Endometrial microvascular endothelial cells (primary cell): ENCODE data around the gene KCP. TPM values are rescaled to one million over a fixed set of nuclear protein-coding genes. Genes with fewer than 3 reads are reported as not detected.

ENCODE experiments used
- in situ Hi-C: cut with HindIII; loops from 2 replicates; pipeline ENCODE4 v1.10.0; 2017; ENCODE audit warnings: low sequenced_read_pairs, low pct_unique_long_range_greater_than_20kb; ENCODE audit errors: inconsistent ontology term
- total RNA-seq: library from RNA; depleted of rRNA; stranded (reverse); fragments of >200 nt; gene quantifications from one replicate; pipeline ENCODE4 v1.2.3, GENCODE V29; 2015; ENCODE audit errors: inconsistent ontology term

Gene KCP
- total RNA-seq, 1 donor from 2014 or later, result 0.37 TPM

DNA sequence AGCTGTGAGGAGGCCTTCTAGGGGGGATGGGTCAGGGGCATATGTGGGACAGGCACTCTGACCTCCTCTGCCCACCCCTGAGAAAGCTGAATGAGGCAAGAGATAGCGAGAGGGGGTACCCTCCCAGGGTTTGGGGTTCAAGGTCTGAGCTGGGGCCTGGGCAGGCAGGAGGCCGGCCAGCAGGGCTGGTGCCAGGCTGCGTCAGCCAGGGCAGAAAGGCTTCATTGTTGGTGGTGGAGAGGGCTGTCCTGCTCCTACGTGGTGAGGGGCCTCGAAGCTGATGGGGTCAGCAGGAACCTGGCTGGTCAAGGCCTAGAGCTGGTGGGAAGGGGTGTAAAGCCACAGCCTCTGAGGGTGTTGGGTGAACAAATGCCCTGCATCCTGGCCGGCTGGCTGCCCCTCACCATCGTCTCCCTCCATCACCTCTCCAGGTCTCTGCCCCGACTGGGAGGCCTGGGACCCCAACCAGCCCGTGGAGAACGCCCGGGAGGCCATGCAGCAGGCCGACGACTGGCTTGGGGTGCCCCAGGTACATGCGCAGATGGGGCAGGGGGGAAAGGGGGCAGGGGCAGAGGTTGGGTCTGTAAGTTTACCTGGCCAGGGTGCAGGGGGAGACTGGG lies 73.7 kb downstream of the KCP start:
- in situ Hi-C loops, result no loop called here

DNA sequence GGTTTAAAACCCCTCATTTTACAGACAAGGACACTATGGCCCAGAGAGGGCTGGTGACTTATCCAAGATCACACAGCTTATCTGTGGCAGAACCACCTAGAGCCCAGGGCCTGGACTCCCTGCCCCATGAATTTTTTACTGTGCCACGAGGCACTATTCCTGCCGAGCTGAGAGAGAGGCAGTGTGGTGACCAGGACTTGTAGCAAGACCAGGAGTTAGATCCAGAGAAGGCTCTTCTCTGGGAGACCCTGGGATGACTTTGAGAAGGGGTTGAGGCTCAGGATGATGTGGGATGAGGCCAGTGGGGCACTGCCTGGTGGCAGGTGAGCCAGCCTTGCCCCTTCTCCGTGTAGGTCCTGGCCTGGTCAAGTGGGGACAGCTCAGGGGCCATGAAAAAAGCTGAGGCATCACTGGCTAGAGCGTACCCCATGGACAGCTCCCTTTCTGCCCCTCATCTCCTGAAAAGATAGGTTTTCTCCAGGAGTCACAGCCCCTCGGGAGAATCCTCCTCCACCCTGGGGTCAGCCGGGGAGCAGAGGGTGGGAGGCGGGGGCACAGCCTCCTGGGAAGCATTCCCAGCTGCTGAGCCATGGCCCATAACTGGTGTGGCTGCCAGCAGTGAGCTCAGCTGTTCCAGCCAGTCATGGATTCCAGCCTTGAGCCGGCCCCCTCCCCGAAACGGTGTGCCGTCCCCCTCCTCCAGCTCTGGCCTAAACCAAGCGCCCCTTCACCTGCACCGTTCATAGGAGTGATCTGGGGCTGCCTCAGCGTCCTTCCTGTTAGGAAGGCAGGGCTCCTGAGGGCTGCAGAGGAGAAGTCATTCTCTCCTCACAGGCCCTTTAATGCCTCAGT lies 74.5 kb downstream of the KCP start:
- in situ Hi-C loops, result no loop called here

DNA sequence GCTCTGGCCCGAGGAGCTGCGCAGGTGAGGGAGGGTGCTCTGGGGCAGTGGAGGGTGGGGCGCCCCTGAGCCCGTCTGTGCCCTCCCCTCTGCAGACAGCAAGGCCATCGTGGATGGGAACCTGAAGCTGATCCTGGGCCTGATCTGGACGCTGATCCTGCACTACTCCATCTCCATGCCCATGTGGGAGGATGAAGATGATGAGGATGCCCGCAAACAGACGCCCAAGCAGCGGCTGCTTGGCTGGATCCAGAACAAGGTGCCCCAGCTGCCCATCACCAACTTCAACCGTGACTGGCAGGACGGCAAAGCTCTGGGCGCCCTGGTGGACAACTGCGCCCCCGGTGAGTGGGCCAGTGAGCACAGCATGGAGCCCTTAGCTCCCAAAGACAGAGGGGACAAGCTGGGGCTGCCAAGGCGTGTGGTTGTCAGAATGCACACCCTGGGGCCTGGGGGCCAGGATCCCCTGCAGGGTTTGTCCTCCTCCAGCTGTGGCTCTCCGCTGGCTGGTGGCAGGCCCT lies 75.2 kb downstream of the KCP start:
- in situ Hi-C loops, result no loop called here

DNA sequence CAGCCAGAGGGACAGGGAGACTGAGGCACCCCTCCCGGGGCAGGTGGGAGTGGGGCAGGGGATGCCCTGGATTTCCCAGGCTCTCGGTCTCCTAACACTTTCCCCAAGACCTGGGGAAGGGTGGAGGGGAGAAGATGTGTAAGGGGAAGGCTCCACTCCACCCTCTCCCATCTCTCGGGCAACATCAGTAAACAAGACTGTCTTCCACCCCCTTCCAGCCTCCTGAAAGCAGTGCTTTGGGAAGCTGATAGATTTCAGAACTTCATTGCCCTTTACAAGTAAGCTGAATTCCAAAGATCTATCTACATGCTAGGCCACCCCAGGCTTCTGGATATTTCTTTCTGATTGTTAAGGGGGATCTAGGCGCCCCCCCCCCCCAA lies 76.6 kb downstream of the KCP start:
- in situ Hi-C loops, result no loop called here

DNA sequence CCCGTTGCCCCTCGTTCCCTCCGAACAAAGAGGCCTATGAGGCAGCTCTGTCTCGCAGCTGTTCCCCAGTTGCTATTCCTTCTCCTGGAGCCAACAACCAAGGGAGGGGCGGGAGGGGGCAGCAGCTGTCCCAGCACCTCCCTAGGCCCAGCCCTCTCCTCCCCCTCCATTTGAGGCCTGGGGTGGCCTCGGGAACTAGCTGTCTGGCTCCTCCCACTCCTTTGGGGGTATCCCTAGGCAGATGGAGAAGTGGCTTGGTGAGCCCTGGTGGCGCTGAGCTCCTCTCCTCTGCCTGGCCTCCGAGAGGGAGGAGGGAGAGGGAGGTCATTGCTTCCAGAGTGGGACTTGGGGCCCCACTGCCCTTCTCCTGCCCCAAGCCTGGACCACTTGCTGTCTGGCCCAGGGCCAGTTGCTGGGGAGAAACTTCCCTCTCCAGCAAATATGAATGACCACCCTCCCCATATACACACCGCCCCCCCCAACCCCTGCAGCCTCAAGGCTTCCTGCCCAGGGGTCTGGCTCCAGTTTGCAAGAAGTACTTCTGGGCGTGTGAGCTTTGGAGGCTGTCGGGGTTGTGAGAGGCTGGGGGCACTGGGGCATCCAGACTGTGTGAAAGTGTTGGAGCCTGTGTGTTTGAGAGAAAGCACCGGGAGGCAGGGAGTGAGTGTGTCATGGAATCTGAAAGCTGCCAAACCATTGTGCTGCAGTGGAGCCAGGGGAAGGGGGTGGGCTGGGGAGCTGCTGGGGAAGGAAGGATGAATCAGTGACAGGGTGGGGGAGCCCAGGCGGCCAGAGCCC lies 77.2 kb downstream of the KCP start:
- in situ Hi-C loops, result no loop called here

DNA sequence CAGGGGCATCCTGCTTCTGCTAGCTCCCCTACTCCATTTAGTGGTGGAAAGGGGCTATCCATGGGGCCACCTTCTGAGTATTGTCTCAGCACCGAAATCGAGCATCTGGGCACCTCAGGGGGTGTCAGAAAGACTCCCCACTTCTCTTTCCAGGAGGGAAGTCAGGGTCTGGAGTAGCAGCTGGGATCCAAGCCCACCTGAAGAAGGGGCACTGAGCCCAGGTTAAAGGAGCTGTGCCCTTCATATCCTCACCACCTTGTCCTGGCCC lies 77.7 kb downstream of the KCP start:
- in situ Hi-C loops, result no loop called here

DNA sequence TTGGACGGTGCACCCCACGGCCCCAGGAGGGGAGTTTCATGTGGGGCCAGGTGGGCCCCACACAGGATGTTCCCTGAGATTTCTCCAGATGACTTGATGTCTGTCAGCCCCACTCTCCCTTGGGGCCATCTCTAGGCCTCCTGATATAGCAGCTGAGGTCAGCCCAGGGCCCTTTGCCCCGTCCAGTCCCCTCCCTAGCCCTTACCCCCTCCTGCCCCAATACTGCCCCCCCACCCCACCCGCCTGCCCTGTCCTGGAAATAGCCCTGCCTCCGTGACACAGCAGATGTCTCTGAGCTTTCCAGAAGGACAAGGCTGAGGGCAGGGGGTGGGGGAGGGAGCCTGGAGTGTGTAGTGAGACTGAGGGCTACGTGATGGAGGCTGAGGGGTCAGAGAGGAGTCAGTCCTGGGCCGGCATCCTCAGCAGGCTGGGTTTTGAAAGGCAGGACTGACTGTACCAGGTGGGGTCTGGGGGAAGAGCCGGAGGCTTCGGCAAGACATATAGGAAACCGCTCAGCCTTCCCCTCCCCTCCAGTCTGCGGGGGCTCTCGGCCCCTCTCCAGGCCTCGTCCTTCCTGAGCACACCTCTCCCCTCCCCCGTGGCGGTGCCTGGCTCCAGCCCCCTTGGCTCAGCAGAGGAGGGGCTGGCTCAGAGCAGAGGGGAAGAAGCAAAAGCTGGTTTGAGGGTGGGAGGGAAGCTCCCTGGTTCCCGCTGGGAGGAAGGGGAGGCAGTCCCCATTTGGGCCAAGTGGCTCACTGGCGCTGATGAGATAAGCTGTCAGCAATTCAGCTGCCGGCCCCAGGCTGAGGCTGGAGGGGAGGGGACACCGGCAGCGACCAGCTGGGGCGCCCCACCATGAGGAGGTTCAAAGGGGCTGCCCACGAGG lies 78.3 kb downstream of the KCP start:
- in situ Hi-C loops, result no loop called here

DNA sequence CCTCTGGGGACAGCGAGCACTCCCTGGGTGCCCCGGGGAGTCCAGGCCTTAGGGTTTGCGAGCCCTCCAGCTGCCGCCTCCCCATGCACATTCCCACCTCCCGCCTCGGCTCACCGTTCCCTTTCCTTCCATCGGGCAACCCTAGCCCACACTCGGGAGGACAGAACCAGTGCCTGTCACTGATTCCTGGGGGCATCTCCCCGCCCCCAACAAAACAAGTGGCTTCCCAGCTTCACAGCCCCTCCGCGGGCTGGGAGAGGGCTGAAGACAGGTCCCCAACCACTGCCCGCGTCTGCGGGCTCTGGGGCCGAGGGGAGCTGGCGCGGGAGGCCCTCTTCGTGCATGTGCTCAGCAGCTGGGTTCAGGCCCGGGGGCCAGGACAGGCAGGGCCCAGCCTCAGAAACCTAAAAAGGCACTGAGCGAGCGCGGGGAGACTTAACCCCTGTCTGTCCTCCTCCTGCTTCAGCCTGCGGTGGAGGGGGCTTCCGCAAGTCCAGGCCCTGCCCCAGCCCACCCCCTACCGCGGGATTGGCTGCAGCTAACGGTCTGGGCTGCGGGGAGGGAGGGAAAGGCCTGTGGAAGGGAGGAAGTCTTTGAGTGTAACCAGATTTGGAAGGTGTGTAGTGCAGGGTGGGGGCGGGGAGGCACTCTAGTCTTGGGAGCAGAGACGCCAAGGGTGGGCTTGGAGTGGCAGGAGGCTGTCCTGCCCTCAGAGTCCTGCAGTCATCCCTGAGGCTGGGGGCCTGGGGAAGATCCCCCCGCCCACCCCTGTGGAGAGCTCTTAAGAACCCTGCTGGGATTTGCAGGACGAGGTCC lies 79.1 kb downstream of the KCP start:
- in situ Hi-C loops, result no loop called here

DNA sequence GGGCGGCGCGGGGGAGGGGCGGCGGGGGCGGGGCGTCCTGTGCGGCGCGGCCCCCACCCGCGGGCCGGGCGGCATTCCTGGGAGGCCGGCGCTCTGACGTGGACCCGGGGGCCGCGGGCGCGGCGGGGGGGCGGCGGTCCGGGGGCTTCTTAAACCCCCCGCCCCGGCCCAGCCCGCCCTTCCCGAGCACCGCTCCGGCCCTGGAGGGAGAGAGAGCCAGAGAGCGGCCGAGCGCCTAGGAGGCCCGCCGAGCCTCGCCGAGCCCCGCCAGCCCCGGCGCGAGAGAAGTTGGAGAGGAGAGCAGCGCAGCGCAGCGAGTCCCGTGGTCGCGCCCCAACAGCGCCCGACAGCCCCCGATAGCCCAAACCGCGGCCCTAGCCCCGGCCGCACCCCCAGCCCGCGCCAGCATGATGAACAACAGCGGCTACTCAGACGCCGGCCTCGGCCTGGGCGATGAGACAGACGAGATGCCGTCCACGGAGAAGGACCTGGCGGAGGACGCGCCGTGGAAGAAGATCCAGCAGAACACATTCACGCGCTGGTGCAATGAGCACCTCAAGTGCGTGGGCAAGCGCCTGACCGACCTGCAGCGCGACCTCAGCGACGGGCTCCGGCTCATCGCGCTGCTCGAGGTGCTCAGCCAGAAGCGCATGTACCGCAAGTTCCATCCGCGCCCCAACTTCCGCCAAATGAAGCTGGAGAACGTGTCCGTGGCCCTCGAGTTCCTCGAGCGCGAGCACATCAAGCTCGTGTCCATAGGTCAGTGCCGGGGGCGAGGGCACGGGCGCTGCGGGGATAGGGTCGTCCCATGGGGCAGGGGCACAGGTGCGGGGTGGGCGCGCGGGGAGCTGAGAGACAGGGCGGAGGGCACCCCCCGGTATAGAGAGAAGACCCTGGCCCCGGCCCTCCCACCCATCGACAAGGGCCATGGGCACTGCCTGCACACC lies 80.0 kb downstream of the KCP start, which contains the start of gene FLNC:
Gene FLNC, plus strand, starts transcription at position 176 of the 947 bp plus-strand sequence. Its CDS starts 232 bp downstream, at position 408.
- in situ Hi-C loops, result no loop called here

DNA sequence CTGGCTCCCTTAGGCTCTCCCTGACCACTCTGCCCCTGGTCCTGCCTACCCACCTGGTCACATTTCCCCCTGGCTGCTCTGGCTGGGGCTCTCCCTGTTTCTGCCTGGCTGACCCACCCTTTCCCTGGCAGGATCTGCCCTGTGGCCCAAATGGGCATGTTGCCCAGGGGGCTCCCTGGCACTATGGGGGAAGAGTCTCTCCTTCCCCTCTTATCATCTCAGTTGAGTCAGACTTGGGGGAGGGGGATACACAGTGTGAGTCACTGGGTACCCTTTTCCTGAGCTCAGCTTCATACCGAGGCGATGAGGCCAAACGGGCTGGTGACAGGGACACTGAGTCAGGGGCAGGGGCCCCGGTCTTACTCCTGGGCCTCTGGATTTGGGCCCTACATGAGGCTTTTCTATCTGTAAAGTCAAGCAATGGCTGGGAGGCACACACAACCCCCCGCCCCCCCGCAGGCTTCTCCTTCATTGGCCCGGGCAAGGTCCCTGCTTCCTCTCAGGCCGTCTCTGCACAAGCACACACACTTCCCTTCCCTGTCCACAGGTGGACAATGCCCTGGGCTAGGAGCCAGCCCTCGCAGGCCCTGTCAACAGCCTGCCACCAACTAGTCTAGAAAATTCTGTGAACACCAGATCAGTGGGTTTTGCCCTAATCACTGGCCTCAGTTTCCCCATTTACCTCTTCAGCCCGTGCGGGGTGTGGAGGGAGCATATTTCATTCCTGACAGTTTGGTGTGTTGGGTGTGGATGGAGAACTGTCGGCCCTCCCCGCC lies 80.9 kb downstream of the KCP start:
- in situ Hi-C loops, result no loop called here

DNA sequence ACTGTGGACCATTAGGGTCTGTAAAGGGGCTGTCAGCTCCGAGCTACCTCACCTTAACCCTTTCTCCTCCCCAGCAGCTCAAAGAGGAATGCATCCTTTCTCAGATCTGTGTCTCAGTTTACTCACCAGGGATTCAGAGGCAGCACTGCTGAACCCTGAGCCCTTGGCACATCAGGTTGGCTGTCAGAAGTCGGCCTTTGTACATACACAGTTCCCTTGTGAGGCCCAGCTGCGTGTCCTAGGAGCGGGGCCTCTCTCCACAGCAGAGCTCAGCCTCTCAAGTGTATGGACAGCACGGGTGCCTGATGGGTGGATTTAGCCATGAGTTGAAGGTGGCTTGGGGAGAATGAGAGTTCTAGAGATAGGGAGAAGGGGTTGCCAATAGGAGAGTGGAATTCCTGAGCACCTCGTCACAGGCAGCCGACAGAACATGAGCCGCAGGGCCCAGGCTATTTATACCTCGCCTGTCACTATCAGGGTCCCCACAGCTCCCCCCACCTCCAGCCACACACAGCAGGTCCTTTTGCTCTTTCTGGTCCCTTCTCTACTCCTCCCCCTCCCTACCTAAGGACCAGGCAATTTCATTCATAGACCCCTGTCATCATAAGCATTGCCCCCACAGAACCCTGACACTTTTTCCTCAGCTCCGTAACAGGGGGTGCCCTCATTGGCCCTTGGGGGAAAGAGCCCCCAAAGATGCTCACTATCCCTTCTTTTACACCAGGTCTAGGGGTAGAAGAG lies 82.4 kb downstream of the KCP start:
- in situ Hi-C loops, result no loop called here

DNA sequence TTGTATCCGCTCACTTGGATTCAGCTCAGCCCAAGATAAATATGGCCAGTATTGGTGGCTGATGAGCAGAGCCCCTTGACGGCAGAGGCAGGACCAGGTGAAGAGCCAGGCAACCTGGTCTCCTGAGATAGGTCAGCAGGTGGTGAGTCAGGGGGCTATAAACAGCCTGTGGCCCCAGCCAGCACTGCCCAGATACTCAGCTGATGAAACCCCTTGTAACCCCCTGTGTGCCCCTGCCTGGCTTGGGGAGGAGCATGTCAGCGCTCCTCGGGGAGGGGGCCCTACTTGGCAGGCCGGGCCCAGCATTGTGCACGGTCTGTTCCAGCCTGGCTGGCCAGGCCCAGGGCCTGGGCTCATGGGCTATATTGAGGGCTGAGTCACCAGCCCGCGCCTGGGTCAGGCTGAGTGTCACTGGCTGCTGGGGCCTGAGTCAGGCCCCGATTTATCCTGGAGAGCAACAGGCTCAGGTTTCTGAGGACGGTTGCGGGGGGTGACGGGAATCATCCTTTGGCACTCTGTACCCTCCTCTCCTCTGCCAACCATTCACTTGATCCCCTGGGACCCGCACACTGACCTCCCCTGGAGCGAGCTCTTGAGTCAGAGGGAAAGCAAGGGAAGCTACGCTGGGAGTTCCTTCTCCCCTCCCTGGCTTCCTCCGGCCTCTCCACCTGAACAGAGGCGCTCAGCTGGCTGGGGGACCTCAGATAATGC lies 83.1 kb downstream of the KCP start:
- in situ Hi-C loops, result no loop called here

DNA sequence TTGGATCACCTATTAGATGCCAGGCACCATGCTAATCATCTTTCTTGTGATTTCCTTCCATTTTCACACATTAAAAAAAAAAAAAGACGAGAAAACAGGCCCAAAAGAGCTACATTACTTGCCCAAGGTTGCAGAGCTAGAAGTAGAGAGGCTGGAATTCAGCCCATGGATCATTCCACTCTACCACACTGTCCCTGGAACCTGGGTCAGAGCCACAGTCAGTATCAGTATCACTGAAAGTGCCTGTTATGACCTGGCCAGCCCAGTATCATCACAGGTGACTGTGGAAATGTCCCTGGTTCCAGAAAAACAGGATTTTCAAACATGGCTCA lies 83.6 kb downstream of the KCP start:
- in situ Hi-C loops, result no loop called here
